Type B pancreatic cell (in vitro differentiated cells): Measurements from ENCODE around the gene TAF10. TPM values are rescaled to one million over a fixed set of nuclear protein-coding genes. Genes with fewer than 3 reads are reported as not detected.

Experiments used
- DNase-seq: peaks from one replicate; pipeline ENCODE4 v3.0.0; 2021; ENCODE audit warnings: mixed read lengths; ENCODE audit not compliant: unreplicated experiment; ENCODE audit errors: extremely low spot score
- H3K27ac Mint-ChIP-seq: 2 replicates; pipeline ENCODE4 v1.8.0; 2021; ENCODE audit warnings: mild to moderate bottlenecking, mixed read lengths
- H3K27me3 Mint-ChIP-seq: 2 replicates; pipeline ENCODE4 v1.8.0; 2021; ENCODE audit warnings: mixed read lengths
- H3K36me3 Mint-ChIP-seq: 2 replicates; pipeline ENCODE4 v1.8.0; 2021; ENCODE audit warnings: mixed read lengths
- H3K4me1 Mint-ChIP-seq: one replicate; pipeline ENCODE4 v1.8.0; 2021; ENCODE audit warnings: mixed read lengths; ENCODE audit not compliant: unreplicated experiment
- H3K4me3 Mint-ChIP-seq: 2 replicates; pipeline ENCODE4 v1.8.0; 2021; ENCODE audit warnings: mild to moderate bottlenecking, mixed read lengths
- H3K9me3 Mint-ChIP-seq: 2 replicates; pipeline ENCODE4 v1.8.0; 2021; ENCODE audit warnings: mixed read lengths
- CTCF ChIP-seq: fragments of 200-600 bp; sonication (generic); conservative IDR thresholded peaks from 2 replicates; pipeline ENCODE4 v1.5.0; 2021; ENCODE audit warnings: antibody characterized with exemption, mild to moderate bottlenecking
- total RNA-seq: library from RNA; stranded (reverse); gene quantifications from 2 replicates; pipeline ENCODE4 v1.2.1, GENCODE V29; 2021; ENCODE audit warnings: low replicate concordance

The TAF10 gene
- total RNA-seq, 1 donor from 2014 or later: 121 TPM

- no peak for TF ChIP-seq CTCF
- peak overlapping the region; percentile 71 for H3K27ac Mint-ChIP-seq
- H3K4me1 Mint-ChIP-seq: peaks cover 9% of the 10 kb centered on the region
- peaks cover 18% of the 10 kb centered on the region for H3K27me3 Mint-ChIP-seq
- H3K9me3 Mint-ChIP-seq: no peaks in the 10 kb centered on the region
- peak overlapping the region; percentile 86 for H3K4me3 Mint-ChIP-seq
- no peaks in the 10 kb centered on the region for H3K36me3 Mint-ChIP-seq
- DNase-seq: no peak
Measured at GRCh38 chr11:6656584-6656915, 44.5 kb upstream of the TAF10 start.

GRCh38 chr11:6655790-6656583 is 44.0 kb upstream of the TAF10 start, which contains the start of gene DCHS1:
Gene DCHS1 (minus strand): TSS chr11:6655809. CDS start chr11:6641613, 14,196 bp downstream.
- peaks cover 9% of the 10 kb centered on the region for H3K4me1 Mint-ChIP-seq
- DNase-seq: peak; percentile 80
- TF ChIP-seq CTCF: no peak
- no peaks in the 10 kb centered on the region for H3K36me3 Mint-ChIP-seq
- peak within 1 kb of the TSS; percentile 71 for H3K27ac Mint-ChIP-seq
- no peaks in the 10 kb centered on the region for H3K9me3 Mint-ChIP-seq
- H3K27me3 Mint-ChIP-seq: peaks cover 18% of the 10 kb centered on the region
- peak within 1 kb of the TSS; percentile 86 for H3K4me3 Mint-ChIP-seq

DNA sequence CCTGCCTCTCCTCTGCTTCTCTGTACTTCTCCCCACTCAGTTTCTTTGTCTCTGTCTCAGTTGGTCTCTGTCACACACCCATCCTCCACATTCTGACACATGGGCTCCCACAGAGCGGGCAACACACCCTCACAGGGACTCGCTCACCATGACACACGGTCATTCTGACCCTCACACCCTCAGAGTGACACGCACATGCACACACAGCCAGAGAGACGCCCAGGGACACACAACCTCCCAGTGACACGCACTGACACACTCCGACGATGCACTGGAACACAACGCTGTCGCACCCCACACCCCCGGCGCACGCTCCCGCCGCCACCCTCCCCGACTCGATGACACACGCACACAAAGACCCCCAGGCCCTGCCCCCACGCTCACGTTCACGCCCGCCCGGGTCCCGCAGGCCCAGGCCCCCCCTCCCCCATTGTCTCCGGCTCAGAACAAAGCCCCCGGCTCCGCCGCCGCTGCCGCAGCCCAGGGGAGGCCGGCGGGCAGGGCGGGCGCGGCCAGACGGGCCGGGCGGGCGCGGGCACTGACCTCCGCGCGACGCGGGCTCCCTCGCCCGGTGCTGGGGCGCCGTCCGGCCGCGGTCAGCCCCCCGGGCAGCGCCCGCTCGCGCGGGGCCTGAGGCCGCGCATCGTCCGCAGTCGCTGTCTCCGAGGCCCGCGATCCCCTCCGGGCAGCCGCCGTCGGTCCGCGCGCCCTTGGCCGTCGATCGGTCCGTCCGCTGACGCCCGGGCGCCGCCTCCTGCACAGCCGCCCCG is 43.2 kb upstream of the TAF10 start:
- H3K4me3 Mint-ChIP-seq: no peak overlapping the region

GRCh38 chr11:6654281-6655019 is 42.4 kb upstream of the TAF10 start:
- no peak overlapping the region for H3K4me3 Mint-ChIP-seq
- TF ChIP-seq CTCF: no peak
- no peaks in the 10 kb centered on the region for H3K9me3 Mint-ChIP-seq
- H3K36me3 Mint-ChIP-seq: no peaks in the 10 kb centered on the region
- no peak overlapping the region for H3K27ac Mint-ChIP-seq
- DNase-seq: no peak
- peaks cover 18% of the 10 kb centered on the region for H3K27me3 Mint-ChIP-seq
- peaks cover 9% of the 10 kb centered on the region for H3K4me1 Mint-ChIP-seq

More for the DNA sequence above, 43.2 kb upstream of the TAF10 start:
- peaks cover 9% of the 10 kb centered on the region for H3K4me1 Mint-ChIP-seq
- DNase-seq: peak; percentile 75
- no peaks in the 10 kb centered on the region for H3K9me3 Mint-ChIP-seq
- no peak for TF ChIP-seq CTCF
- peaks cover 18% of the 10 kb centered on the region for H3K27me3 Mint-ChIP-seq
- no peak overlapping the region for H3K27ac Mint-ChIP-seq
- no peaks in the 10 kb centered on the region for H3K36me3 Mint-ChIP-seq

- no peak overlapping the region for H3K4me3 Mint-ChIP-seq
- peaks cover 9% of the 10 kb centered on the region for H3K4me1 Mint-ChIP-seq
- H3K27me3 Mint-ChIP-seq: peaks cover 18% of the 10 kb centered on the region
- no peak overlapping the region for H3K27ac Mint-ChIP-seq
- no peak for DNase-seq
- no peaks in the 10 kb centered on the region for H3K36me3 Mint-ChIP-seq
- H3K9me3 Mint-ChIP-seq: no peaks in the 10 kb centered on the region
- TF ChIP-seq CTCF: no peak
Measured at GRCh38 chr11:6653656-6654055, 41.6 kb upstream of the TAF10 start.
